GM23248 (cell line): ENCODE data around the gene AGER. TPM values are rescaled to one million over a fixed set of nuclear protein-coding genes. Genes with fewer than 3 reads are reported as not detected.

Experiments
- DNase-seq: peaks from one replicate; pipeline ENCODE4 v3.0.0-alpha.2; 2015
- H2AFZ ChIP-seq: fragments of 200-600 bp; sonication (generic); 2 replicates; pipeline ENCODE4 v1.6.1; 2016; ENCODE audit warnings: antibody characterized with exemption
- H3F3A ChIP-seq: fragments of 200-600 bp; sonication (generic); 2 replicates; pipeline ENCODE4 v1.6.1; 2016; ENCODE audit warnings: mild to moderate bottlenecking, antibody characterized with exemption, mixed run types; ENCODE audit not compliant: insufficient read depth
- H3K27ac ChIP-seq: fragments of 200-600 bp; sonication (generic); 2 replicates; pipeline ENCODE4 v1.5.1; 2016; ENCODE audit warnings: mild to moderate bottlenecking
- H3K27me3 ChIP-seq: fragments of 200-600 bp; sonication (generic); replicated peaks from 2 replicates; pipeline ENCODE4 v1.6.1; 2016; ENCODE audit warnings: mild to moderate bottlenecking; ENCODE audit not compliant: insufficient read depth
- H3K36me3 ChIP-seq: fragments of 200-600 bp; sonication (generic); 2 replicates; pipeline ENCODE4 v1.6.1; 2016; ENCODE audit warnings: low read depth, mild to moderate bottlenecking
- H3K4me1 ChIP-seq: fragments of 200-600 bp; sonication (generic); 2 replicates; pipeline ENCODE4 v1.6.1; 2016; ENCODE audit warnings: mild to moderate bottlenecking; ENCODE audit not compliant: insufficient read depth
- H3K4me2 ChIP-seq: fragments of 200-600 bp; sonication (generic); one replicate; pipeline ENCODE4 v1.6.1; 2016; ENCODE audit warnings: mild to moderate bottlenecking; ENCODE audit not compliant: unreplicated experiment
- H3K4me3 ChIP-seq: fragments of 200-600 bp; sonication (generic); 2 replicates; pipeline ENCODE4 v1.5.1; 2016; ENCODE audit warnings: mild to moderate bottlenecking
- H3K79me2 ChIP-seq: fragments of 200-600 bp; sonication (generic); 2 replicates; pipeline ENCODE4 v1.6.1; 2016; ENCODE audit warnings: mild to moderate bottlenecking; ENCODE audit not compliant: insufficient read depth
- H3K9ac ChIP-seq: fragments of 200-600 bp; sonication (generic); 2 replicates; pipeline ENCODE4 v1.6.1; 2016; ENCODE audit warnings: mild to moderate bottlenecking
- H3K9me2 ChIP-seq: fragments of 200-600 bp; sonication (generic); 2 replicates; pipeline ENCODE4 v1.6.1; 2016; ENCODE audit warnings: mixed run types, mild to moderate bottlenecking, moderate library complexity; ENCODE audit not compliant: insufficient read depth
- H3K9me3 ChIP-seq: fragments of 200-600 bp; sonication (generic); one replicate; pipeline ENCODE4 v1.6.1; 2017; ENCODE audit warnings: low read depth
- H4K20me1 ChIP-seq: fragments of 200-600 bp; sonication (generic); 2 replicates; pipeline ENCODE4 v1.6.0; 2016; ENCODE audit not compliant: insufficient read depth
- EZH2 ChIP-seq: fragments of 200-600 bp; sonication (generic); IDR thresholded peaks from 2 replicates; pipeline ENCODE4 v1.6.1; 2018; ENCODE audit warnings: antibody characterized with exemption, mild to moderate bottlenecking; ENCODE audit not compliant: insufficient read depth, poor library complexity, severe bottlenecking
- EZH2phosphoT487 ChIP-seq: fragments of 200-600 bp; sonication (generic); IDR thresholded peaks from 2 replicates; pipeline ENCODE4 v1.6.1; 2018; ENCODE audit warnings: antibody characterized with exemption, moderate library complexity, mild to moderate bottlenecking, low read depth; ENCODE audit not compliant: insufficient read depth
- WGBS, 2 experiments: methylation state at CpG; one replicate each; pipeline ENCODE4 v1.1.6; 2015 to 2017; ENCODE audit warnings: low lambda C conversion rate in 2 of 2, low coverage in 1 of 2; ENCODE audit errors: missing lambda C conversion rate in 2 of 2; 5-methylcytosine and 5-hydroxymethylcytosine counted together
- in situ Hi-C: fragments of 300-500 bp; cut with MboI; formaldehyde crosslinking; loops from 2 replicates; pipeline ENCODE4 v1.15.0; 2020
- polyA plus RNA-seq: library from polyadenylated mRNA; unstranded; fragments of >200 nt; fragmentation: Nextera tagmentation; extraction: Ambion mirVana; gene quantifications from 2 replicates; pipeline ENCODE4 v1.2.1, GENCODE V29; 2016
- total RNA-seq: library from RNA; depleted of rRNA; stranded (reverse); fragments of >200 nt; shearing (Covaris generic); gene quantifications from 2 replicates; pipeline ENCODE4 v1.2.3, GENCODE V29; 2014

The AGER gene
- total and polyA plus RNA-seq, 2 experiments from 2014 or later: 0.22 to 1.4 TPM

DNA sequence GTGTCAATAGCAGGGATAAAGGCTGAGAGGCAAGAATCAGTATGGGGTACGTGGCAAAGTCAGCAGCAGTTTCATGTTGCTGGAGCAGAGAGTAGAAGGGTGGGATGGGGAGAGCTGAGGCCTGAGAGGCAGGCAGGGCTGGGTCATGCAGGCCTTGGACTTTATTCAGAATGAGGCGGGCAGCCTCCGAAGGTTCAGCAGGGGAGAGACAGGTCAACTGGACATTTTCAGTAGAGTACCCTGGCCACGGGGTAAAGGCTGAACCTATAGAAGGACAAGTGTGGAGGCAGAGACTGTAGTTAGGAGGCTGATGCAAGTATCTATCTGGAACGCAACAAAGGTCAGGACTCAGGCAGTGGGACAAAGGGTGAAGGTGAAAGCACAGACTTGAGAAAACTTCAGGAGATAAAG lies 26.1 kb upstream of the AGER start:
- Histone ChIP-seq H3K4me2 (no peak overlapping the region), H4K20me1 (no peaks in the 10 kb centered on the region), H3K9me2 (no peaks in the 10 kb centered on the region), H3K36me3 (no peaks in the 10 kb centered on the region), H3K4me3 (no peak overlapping the region), H3K27ac (no peak overlapping the region), H3K27me3 (0 out of 2 replicates have a peak, but pooled peaks cover 3% of the 10 kb centered on the region), H3K9me3 (no peaks in the 10 kb centered on the region), H3K9ac (no peak overlapping the region), H3K79me2 (no peaks in the 10 kb centered on the region), H3F3A (no peaks in the 10 kb centered on the region), H3K4me1 (no peaks in the 10 kb centered on the region), H2AFZ (no peak overlapping the region)
- TF ChIP-seq EZH2phosphoT487: no peak
- no peak for TF ChIP-seq EZH2
- in situ Hi-C loops: no loop called here
- no peak for DNase-seq
- WGBS, 2 experiments: 42 to 48% methylated on average over 5 of the region's 5 CpGs

DNA sequence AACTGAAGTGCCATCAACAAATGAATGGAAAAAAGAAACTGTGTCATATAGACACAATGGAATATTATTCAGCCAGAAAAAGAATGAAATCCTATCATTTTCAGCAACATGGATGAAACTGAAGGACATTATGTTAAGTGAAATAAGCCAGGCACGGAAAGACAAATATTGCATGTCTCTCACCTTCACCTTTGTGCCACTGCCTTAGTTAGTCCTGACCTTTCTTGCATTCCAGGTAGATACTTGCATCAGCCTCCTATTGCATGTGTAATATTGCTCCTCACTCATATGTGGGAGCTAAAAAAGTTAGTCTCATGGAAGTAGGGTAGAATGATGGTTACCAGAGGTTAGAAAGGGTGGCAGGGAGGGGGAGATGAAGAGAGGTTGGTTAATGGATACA lies 24.9 kb upstream of the AGER start:
- no peaks in the 10 kb centered on the region for H4K20me1 ChIP-seq
- H3F3A ChIP-seq: no peaks in the 10 kb centered on the region
- H3K4me3 ChIP-seq: no peak overlapping the region
- H3K27me3 ChIP-seq: 0 out of 2 replicates have a peak, but pooled peaks cover 3% of the 10 kb centered on the region
- H2AFZ ChIP-seq: no peak overlapping the region
- no peak overlapping the region for H3K27ac ChIP-seq
- no peak overlapping the region for H3K4me2 ChIP-seq
- no peaks in the 10 kb centered on the region for H3K9me2 ChIP-seq
- no peak overlapping the region for H3K9ac ChIP-seq
- H3K4me1 ChIP-seq: no peaks in the 10 kb centered on the region
- in situ Hi-C loops: no loop called here
- no peak for TF ChIP-seq EZH2
- no peak for TF ChIP-seq EZH2phosphoT487
- WGBS, 2 experiments: 15 to 29% methylated on average over 1 of the region's 1 CpG
- H3K9me3 ChIP-seq: no peaks in the 10 kb centered on the region
- H3K36me3 ChIP-seq: no peaks in the 10 kb centered on the region
- no peak for DNase-seq
- H3K79me2 ChIP-seq: no peaks in the 10 kb centered on the region

DNA sequence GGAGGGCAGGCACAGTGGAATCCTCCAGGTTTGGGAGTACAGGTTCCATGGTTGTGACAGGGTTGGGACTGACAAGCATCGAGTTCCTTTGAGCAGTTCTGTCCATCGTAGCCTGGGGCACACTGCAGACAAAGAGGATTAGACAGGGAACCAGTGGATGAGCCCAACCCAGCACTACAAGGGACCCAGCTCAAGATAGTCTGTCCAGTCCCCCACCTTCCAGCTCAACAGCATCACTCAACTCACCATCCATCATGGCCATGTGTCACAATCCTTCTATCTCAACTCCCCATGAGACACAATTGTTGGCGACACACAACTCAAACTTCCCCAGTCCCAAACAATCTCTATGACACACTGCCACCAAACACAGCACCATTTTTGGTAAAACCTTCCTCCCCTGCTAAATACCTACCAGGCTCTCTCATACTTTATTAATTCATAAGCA lies 20.2 kb upstream of the AGER start:
- in situ Hi-C loops: no loop called here
- WGBS, 2 experiments: 58 to 100% methylated on average over 1 to 3 of the region's 3 CpGs

DNA sequence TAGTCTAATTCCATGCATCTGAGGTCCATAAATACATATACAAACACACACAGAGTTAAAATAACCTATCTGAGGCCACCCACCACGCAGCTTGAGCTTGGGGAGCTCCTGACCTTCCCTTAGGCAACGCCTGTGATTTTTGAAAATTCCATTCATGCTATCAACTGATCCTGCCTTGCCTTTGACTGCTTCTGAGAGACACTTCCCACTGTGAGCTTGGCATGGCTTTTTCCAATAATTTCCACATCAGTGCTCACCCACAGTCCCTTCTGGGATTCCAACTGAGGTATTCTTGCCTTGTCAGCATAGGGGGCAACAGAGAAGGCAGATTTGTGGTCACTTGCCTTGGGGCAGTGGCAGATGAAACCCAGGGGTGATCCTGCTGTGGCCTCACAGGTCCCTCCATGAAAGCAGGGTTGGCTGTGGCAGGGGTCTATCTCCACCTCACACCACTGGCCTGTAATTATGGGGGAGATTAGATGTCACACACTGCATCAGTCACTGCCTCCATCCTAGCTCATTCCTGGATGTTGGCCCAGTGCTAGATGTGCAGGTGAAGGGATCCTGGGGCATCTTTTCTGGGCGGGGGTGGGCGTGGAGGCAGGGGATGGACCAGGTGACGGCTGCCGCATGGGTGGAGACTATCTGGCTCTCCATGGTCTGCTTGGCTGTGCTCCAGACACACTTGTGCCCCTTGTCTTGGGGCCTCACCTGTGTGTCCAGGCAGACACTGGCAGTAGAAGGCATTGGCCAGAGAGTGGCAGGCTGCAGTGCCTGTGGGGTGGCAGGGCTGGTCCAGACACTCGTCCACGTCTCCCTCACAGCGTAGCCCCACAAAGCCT lies 19.6 kb upstream of the AGER start:
- H3K4me1 ChIP-seq: no peaks in the 10 kb centered on the region
- H3K36me3 ChIP-seq: no peaks in the 10 kb centered on the region
- no peak overlapping the region for H2AFZ ChIP-seq
- H3K9me3 ChIP-seq: no peaks in the 10 kb centered on the region
- no peak overlapping the region for H3K4me2 ChIP-seq
- H3K27ac ChIP-seq: no peak overlapping the region
- no peak overlapping the region for H3K9ac ChIP-seq
- H3K27me3 ChIP-seq: 0 out of 2 replicates have a peak, but pooled peaks cover 3% of the 10 kb centered on the region
- no peaks in the 10 kb centered on the region for H3K79me2 ChIP-seq
- H4K20me1 ChIP-seq: no peaks in the 10 kb centered on the region
- no peak overlapping the region for H3K4me3 ChIP-seq
- H3K9me2 ChIP-seq: no peaks in the 10 kb centered on the region
- TF ChIP-seq EZH2: no peak
- no peak for TF ChIP-seq EZH2phosphoT487
- DNase-seq: no peak
- WGBS, 2 experiments: 58% methylated on average over 8 to 9 of the region's 9 CpGs
- in situ Hi-C loops: no loop called here
- H3F3A ChIP-seq: no peaks in the 10 kb centered on the region

More for the DNA sequence above, 20.2 kb upstream of the AGER start:
- TF ChIP-seq EZH2 (no peak), EZH2phosphoT487 (no peak)
- H3K4me2 ChIP-seq: no peak overlapping the region
- H3K4me1 ChIP-seq: no peaks in the 10 kb centered on the region
- H3K9me3 ChIP-seq: no peaks in the 10 kb centered on the region
- H2AFZ ChIP-seq: no peak overlapping the region
- H3K9me2 ChIP-seq: no peaks in the 10 kb centered on the region
- H3K79me2 ChIP-seq: no peaks in the 10 kb centered on the region
- no peaks in the 10 kb centered on the region for H3K36me3 ChIP-seq
- no peak overlapping the region for H3K4me3 ChIP-seq
- no peak for DNase-seq
- H3K9ac ChIP-seq: no peak overlapping the region
- H3F3A ChIP-seq: no peaks in the 10 kb centered on the region
- H4K20me1 ChIP-seq: no peaks in the 10 kb centered on the region
- H3K27me3 ChIP-seq: 0 out of 2 replicates have a peak, but pooled peaks cover 3% of the 10 kb centered on the region
- no peak overlapping the region for H3K27ac ChIP-seq
